Heart right ventricle (tissue), 16 donors: ENCODE measurements around the gene KCTD14. TPM values are rescaled to one million over a fixed set of nuclear protein-coding genes. Genes with fewer than 3 reads are reported as not detected.
A peak's percentile ranks its signal among the peaks of the same experiment; 100 is the strongest.

Source experiments
- ATAC-seq, 8 donors: fragments of 200-7000 bp; cut with Tn5 transposase; one replicate each; pipeline ENCODE4 v1.9.1; 2020; ENCODE audit warnings: mild to moderate bottlenecking in 8 of 8, moderate library complexity in 8 of 8, moderate number of reproducible peaks in 1 of 8
- DNase-seq, 2 donors: peaks; one replicate each; pipeline ENCODE4 v3.0.0-alpha.2; 2020
- H3K27ac ChIP-seq, 10 donors: fragments of 200-600 bp; sonication (generic) in 2 of 10; one replicate each; pipeline versions ENCODE4 v1.5.0 to v1.8.0; 2020 to 2022; ENCODE audit warnings: mild to moderate bottlenecking in 3 of 10
- H3K27me3 ChIP-seq, 7 donors: fragments of 200-600 bp; one replicate each; pipeline ENCODE4 v1.8.0; 2021 to 2022; ENCODE audit warnings: mild to moderate bottlenecking in 2 of 7
- H3K36me3 ChIP-seq, 9 donors: fragments of 200-600 bp; sonication (generic) in 1 of 9; one replicate each; pipeline versions ENCODE4 v1.5.0 to v1.8.0; 2020 to 2022; ENCODE audit warnings: mild to moderate bottlenecking in 2 of 9
- H3K4me1 ChIP-seq, 9 donors: fragments of 200-600 bp; sonication (generic) in 1 of 9; one replicate each; pipeline versions ENCODE4 v1.5.0 to v1.8.0; 2020 to 2022; ENCODE audit warnings: mild to moderate bottlenecking in 4 of 9
- H3K4me3 ChIP-seq, 10 donors: fragments of 200-600 bp; sonication (generic) in 2 of 10; one replicate each; pipeline versions ENCODE4 v1.5.0 to v1.8.0; 2020 to 2022; ENCODE audit warnings: mild to moderate bottlenecking in 7 of 10, moderate library complexity in 2 of 10
- H3K9me3 ChIP-seq, 11 donors: fragments of 200-600 bp in 10 of 11; sonication (generic) in 2 of 11; one replicate each; pipeline versions ENCODE4 v1.5.0 to v1.8.0; 2013 to 2022; ENCODE audit warnings: mild to moderate bottlenecking in 2 of 11, control low read depth in 1 of 11, moderate library complexity in 1 of 11
- WGBS, 2 donors: extraction: QIAGEN DNeasy Blood & Tissue Kit; methylation state at CpG; one replicate each; pipeline ENCODE4 v1.1.7; 2013; ENCODE audit warnings: inconsistent platforms in 1 of 2; 5-methylcytosine and 5-hydroxymethylcytosine counted together
- intact Hi-C, 10 donors: fragments of 100-400 bp; cut with DNase I; formaldehyde crosslinking; loops; one replicate each; pipeline versions ENCODE4 v1.11.1 to v1.14.2; 2022
- polyA plus RNA-seq, 2 donors: library from polyadenylated mRNA; stranded (reverse); fragments of 200-250 nt; gene quantifications; one replicate each; pipeline ENCODE4 v1.2.3, GENCODE V29; 2013
- total RNA-seq, 10 donors: library from RNA; stranded (reverse); fragmentation: NEBNext Ultra II Directional in 3 of 10; extraction: Animal tissue kit (Norgen Biotek cat#: 25700) in 3 of 10; gene quantifications; one replicate each; pipeline versions ENCODE4 v1.2.1 to v1.2.4, GENCODE V29; 2021 to 2023
- TF ChIP-seq, protein P1 (sequence below), 9 donors: fragments of 200-600 bp; sonication (generic) in 2 of 9; IDR thresholded peaks; one replicate each; pipeline versions ENCODE4 v1.5.0 to v1.8.0; 2021 to 2022; ENCODE audit warnings: antibody characterized with exemption in 9 of 9, mild to moderate bottlenecking in 5 of 9, moderate library complexity in 1 of 9
- donor health status: Arrhythmogenic right ventricular cardiomyopathy.
- donor health status: ischemic (EF 13 %, LVEDD 7.1; RV severe dilation, severe dysfunction).
- donor health status: healthy with polysubstance abuse.
- donor health status: DM: no; HTN: yes; CAD: no.
- donor health status: DM: no; HTN: no; CAD: no.
- donor health status: ischemic (EF 25% LVEDD 6.9; RV normal size, moderate dysfunction).
- donor health status: ischemic (EF 25% LVEDD 5.7; RV mildly dilated, moderate dysfunction).
- donor health status: healthy.
- donor health status: DM: yes; HTN: yes; CAD: no.
- donor health status: Ischemic cardiomyopathy.
- donor health status: ischemic (EF 35%, LVEDD 5.7; RV mildly dilated, moderate dysfunction).
- donor health status: nonischemic (EF 11% LVEDD 7.7; RV severe dilation, severe dysfunction).
- donor health status: DM: yes; HTN: yes; CAD: no.
- donor health status: PGD.
- donor health status: ischemic (EF 29% LVEDD 5.4; RV normal size, mild dysfunction).
- donor health status: nonischemic (EF 23%, LVEDD 6.1; RV moderate dilation, normal function).

The KCTD14 gene
- total and polyA plus RNA-seq, 12 donors: 0.15 to 0.53 (median 0.21) TPM; not detected in 1

DNA sequence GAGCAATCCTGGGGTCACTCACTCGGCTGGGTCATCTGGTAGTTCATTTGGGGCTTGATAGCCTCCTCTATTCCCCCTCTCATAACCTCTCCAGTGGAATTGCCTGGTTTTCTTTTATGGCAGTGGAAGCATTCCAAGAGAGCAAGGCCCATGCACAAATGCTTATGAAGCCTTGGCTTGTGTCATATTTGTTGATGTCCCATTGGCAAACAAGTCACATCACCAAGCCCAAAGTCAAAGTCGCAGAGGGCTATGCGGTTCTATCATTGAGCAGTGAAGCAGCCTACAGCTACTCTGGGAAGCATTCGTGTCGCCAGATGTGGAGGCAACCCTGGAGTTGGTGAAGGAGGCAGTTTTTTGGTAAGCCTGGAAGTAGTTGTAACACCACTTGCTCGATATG lies 12.3 kb downstream of the KCTD14 start:
- no peaks in the 10 kb centered on the region for H3K9me3 ChIP-seq
- TF ChIP-seq, protein P1, sequence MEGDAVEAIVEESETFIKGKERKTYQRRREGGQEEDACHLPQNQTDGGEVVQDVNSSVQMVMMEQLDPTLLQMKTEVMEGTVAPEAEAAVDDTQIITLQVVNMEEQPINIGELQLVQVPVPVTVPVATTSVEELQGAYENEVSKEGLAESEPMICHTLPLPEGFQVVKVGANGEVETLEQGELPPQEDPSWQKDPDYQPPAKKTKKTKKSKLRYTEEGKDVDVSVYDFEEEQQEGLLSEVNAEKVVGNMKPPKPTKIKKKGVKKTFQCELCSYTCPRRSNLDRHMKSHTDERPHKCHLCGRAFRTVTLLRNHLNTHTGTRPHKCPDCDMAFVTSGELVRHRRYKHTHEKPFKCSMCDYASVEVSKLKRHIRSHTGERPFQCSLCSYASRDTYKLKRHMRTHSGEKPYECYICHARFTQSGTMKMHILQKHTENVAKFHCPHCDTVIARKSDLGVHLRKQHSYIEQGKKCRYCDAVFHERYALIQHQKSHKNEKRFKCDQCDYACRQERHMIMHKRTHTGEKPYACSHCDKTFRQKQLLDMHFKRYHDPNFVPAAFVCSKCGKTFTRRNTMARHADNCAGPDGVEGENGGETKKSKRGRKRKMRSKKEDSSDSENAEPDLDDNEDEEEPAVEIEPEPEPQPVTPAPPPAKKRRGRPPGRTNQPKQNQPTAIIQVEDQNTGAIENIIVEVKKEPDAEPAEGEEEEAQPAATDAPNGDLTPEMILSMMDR (IDR thresholded peaks at IDR 0.05): no peak
- intact Hi-C loops: no loop called here
- H3K4me3 ChIP-seq: no peak overlapping the region
- DNase-seq (no peak), ATAC-seq (no peak)
- no peaks in the 10 kb centered on the region for H3K4me1 ChIP-seq
- no peaks in the 10 kb centered on the region for H3K36me3 ChIP-seq
- WGBS, 2 donors: 92 to 93% methylated on average over 6 of the region's 6 CpGs
- H3K27ac ChIP-seq: no peak overlapping the region
- no peaks in the 10 kb centered on the region for H3K27me3 ChIP-seq

DNA sequence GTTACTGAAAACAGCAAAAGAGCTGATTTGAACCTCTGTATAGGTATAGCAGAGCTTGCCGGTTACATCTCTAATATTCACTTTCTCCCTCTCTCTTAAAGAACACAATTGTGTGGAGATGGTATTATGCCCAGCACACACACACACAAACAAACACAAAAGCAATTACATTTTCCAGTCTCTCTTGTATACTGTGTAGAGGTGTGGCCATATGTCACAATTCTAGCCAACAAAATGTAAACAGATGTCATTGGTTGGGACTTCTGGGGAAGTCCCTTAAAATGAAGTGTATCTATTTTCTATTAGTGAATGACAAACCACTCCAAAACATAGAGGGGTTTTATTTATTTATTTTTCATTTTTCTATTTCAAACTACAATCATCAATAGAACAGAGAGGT lies 12.8 kb downstream of the KCTD14 start:
- TF ChIP-seq, protein P1 (IDR thresholded peaks at IDR 0.05): no peak
- 95 to 100% methylated on average over 1 of the region's 1 CpG for WGBS, 2 donors
- DNase-seq (no peak), ATAC-seq (no peak)
- Histone ChIP-seq H3K36me3 (no peaks in the 10 kb centered on the region), H3K27me3 (no peaks in the 10 kb centered on the region), H3K4me3 (no peak overlapping the region), H3K4me1 (no peaks in the 10 kb centered on the region), H3K27ac (no peak overlapping the region), H3K9me3 (no peaks in the 10 kb centered on the region)
- intact Hi-C loops: no loop called here

DNA sequence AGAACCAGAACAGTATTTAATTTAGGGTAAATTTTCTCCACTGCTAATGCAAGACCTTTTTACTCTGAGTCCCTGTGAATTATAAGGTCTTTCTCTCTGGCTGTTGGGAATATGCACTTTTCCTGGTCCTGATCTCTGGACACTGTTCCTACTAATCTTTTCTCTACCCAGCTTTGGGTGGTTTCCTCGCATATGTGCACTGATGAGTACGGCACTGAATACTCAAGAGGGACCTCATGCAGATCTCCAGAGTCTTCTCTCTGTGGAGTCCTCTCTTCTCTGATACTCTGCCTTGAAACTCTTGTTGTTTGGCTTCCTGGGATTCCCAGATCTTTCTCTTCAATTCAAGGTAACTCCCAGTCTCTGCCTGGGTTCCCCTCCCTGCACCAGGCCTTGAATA lies 14.0 kb downstream of the KCTD14 start:
- Histone ChIP-seq H3K27ac (no peak overlapping the region), H3K9me3 (no peaks in the 10 kb centered on the region), H3K36me3 (no peaks in the 10 kb centered on the region), H3K4me1 (no peaks in the 10 kb centered on the region), H3K27me3 (no peaks in the 10 kb centered on the region), H3K4me3 (no peak overlapping the region)
- TF ChIP-seq, protein P1 (IDR thresholded peaks at IDR 0.05): no peak
- 95 to 97% methylated on average over 2 of the region's 2 CpGs for WGBS, 2 donors
- no peak for ATAC-seq
- no peak for DNase-seq
- intact Hi-C loops: no loop called here

DNA sequence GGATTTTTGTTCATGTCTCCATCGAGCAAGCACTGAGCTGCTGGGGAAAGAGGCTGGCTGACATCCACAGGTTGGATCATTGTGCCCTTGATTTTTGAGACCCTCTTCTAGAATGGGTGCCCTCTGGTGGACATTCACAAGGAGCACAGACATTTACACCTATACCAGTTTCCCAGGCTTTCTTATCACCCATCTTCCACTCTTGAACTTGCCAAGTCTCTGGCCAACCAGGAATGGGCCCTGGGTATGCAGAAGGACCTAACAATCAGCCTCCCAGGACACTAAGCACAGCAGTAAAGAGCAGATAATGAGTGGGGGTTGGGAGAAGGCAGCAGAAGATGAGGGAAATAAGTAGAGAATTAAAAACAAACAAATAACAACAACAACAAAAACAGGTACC lies 22.9 kb downstream of the KCTD14 start:
- Histone ChIP-seq H3K27ac (no peak overlapping the region), H3K4me3 (no peak overlapping the region), H3K27me3 (peaks cover 0 to 7% (median 0%) of the 10 kb centered on the region in 7 donors), H3K9me3 (no peaks in the 10 kb centered on the region), H3K4me1 (peaks cover 0 to 5% (median 3%) of the 10 kb centered on the region in 9 donors), H3K36me3 (no peaks in the 10 kb centered on the region)
- DNase-seq (peak in 1 of 2 donors; percentile 25), ATAC-seq (peak in 7 of 8 donors; percentile 20 to 67 (median 53))
- TF ChIP-seq, protein P1 (IDR thresholded peaks at IDR 0.05): peak; percentile 16 to 65 (median 58)
- intact Hi-C loops: loop anchor here in 1 of 10 donors (5.0 kb wide), 1 partner anchor 47 kb away; no protein-coding TSS in a partner anchor
- 0 to 4% methylated on average over 1 of the region's 1 CpG for WGBS, 2 donors
